H1 (cell line): Measurements from ENCODE around the gene TMEM114. TPM values are rescaled to one million over a fixed set of nuclear protein-coding genes. Genes with fewer than 3 reads are reported as not detected.

Experiments used
- CTCF ChIA-PET: fragments of 300-600 bp; sonication (Branson Sonifier 250); formaldehyde crosslinking; loops from one replicate; lab custom pipeline; 2021; ENCODE audit not compliant: partially characterized antibody; lab: Charles Lee
- POLR2A ChIA-PET: fragments of 300-600 bp; sonication (Branson Sonifier 250); formaldehyde crosslinking; loops from one replicate; lab custom pipeline; 2021; ENCODE audit warnings: inconsistent platforms; ENCODE audit not compliant: partially characterized antibody; lab: Charles Lee
- DNase-seq, 2 experiments: peaks; one replicate each; pipeline versions ENCODE4 v3.0.0 to v3.0.0-alpha.2; 2010 to 2022; ENCODE audit warnings: low spot score in 2 of 2, low read depth in 1 of 2, mixed read lengths in 1 of 2
- FAIRE-seq: peaks from 2 replicates; lab custom pipeline; 2011; peaks lifted over from hg19 to GRCh38; lab: Jason Lieb, UNC
- H2AFZ ChIP-seq: 2 replicates; pipeline ENCODE4 v1.8.1; 2012; ENCODE audit warnings: low read length, inconsistent platforms
- H2AK5ac ChIP-seq: 2 replicates; pipeline ENCODE4 v1.6.1; 2013; ENCODE audit warnings: low read depth, low read length
- H2BK120ac ChIP-seq: replicated peaks from 2 replicates; pipeline ENCODE3; 2013; ENCODE audit warnings: low read depth, low read length, inconsistent platforms
- H2BK12ac ChIP-seq: 2 replicates; pipeline ENCODE4 v1.6.1; 2013; ENCODE audit warnings: low read depth, low read length
- H2BK15ac ChIP-seq: 2 replicates; pipeline ENCODE4 v1.6.1; 2013; ENCODE audit warnings: low read length
- H2BK20ac ChIP-seq: 2 replicates; pipeline ENCODE4 v1.6.1; 2013; ENCODE audit warnings: low read length
- H2BK5ac ChIP-seq: 2 replicates; pipeline ENCODE4 v1.6.1; 2013; ENCODE audit warnings: low read depth, low read length
- H3K14ac ChIP-seq: 2 replicates; pipeline ENCODE4 v1.6.1; 2013; ENCODE audit warnings: inconsistent platforms; ENCODE audit not compliant: insufficient read length
- H3K18ac ChIP-seq: 2 replicates; pipeline ENCODE4 v1.6.1; 2013; ENCODE audit warnings: low read length; ENCODE audit errors: extremely low read depth
- H3K23ac ChIP-seq: 2 replicates; pipeline ENCODE4 v1.6.1; 2013; ENCODE audit warnings: inconsistent platforms; ENCODE audit not compliant: insufficient read length
- H3K23me2 ChIP-seq: 2 replicates; pipeline ENCODE4 v1.6.1; 2013; ENCODE audit warnings: low read depth, low read length
- H3K27ac ChIP-seq: 2 replicates; pipeline ENCODE4 v1.6.1; 2011; ENCODE audit warnings: low read depth, low read length, inconsistent platforms
- H3K27me3 ChIP-seq, 4 experiments: replicated peaks in 1 of 4; 1 replicate in 1 of 4; 2 replicates in 3 of 4; pipeline versions ENCODE4 v1.6.1 to v1.8.1; 2011 to 2013; ENCODE audit warnings: low read length in 3 of 4, mild to moderate bottlenecking in 3 of 4, inconsistent platforms in 2 of 4, mixed read lengths in 2 of 4, moderate library complexity in 1 of 4; ENCODE audit not compliant: control insufficient read depth in 3 of 4, insufficient read depth in 3 of 4; ENCODE audit errors: extremely low read depth in 1 of 4
- H3K36me3 ChIP-seq, 4 experiments: 2 replicates each; pipeline versions ENCODE4 v1.6.1 to v1.8.1; 2011 to 2013; ENCODE audit warnings: mild to moderate bottlenecking in 4 of 4, low read length in 3 of 4, moderate library complexity in 2 of 4, control low read depth in 1 of 4, inconsistent platforms in 1 of 4; ENCODE audit not compliant: insufficient read depth in 4 of 4, control insufficient read depth in 2 of 4
- H3K4ac ChIP-seq: replicated peaks from 2 replicates; pipeline ENCODE3; 2013; ENCODE audit warnings: low read length, low read depth, mixed read lengths, inconsistent platforms; ENCODE audit not compliant: insufficient read length
- H3K4me1 ChIP-seq, 4 experiments: replicated peaks in 1 of 4; 1 replicate in 1 of 4; 2 replicates in 3 of 4; pipeline versions ENCODE4 v1.6.1 to v1.8.1; 2011 to 2013; ENCODE audit warnings: low read length in 3 of 4, inconsistent platforms in 2 of 4, mixed read lengths in 1 of 4; ENCODE audit not compliant: insufficient read depth in 4 of 4, control insufficient read depth in 3 of 4
- H3K4me2 ChIP-seq, 2 experiments: 2 replicates each; pipeline versions ENCODE4 v1.6.1 to v1.8.1; 2011 to 2013; ENCODE audit warnings: low read depth in 2 of 2, low read length in 2 of 2, control low read depth in 1 of 2, inconsistent platforms in 1 of 2, mild to moderate bottlenecking in 1 of 2; ENCODE audit not compliant: insufficient read depth in 1 of 2
- H3K4me3 ChIP-seq, 4 experiments: fragments of 200-600, 300-600 bp in 1 of 4; sonication (generic), shearing (Covaris generic), sonication (Bioruptor Twin) in 1 of 4; 2 replicates each; pipeline versions ENCODE4 v1.5.1 to v1.8.1; 2011 to 2016; ENCODE audit warnings: low read length in 4 of 4, low read depth in 3 of 4, control low read depth in 2 of 4, inconsistent platforms in 2 of 4, mild to moderate bottlenecking in 2 of 4, mixed read lengths in 1 of 4, moderate library complexity in 1 of 4; ENCODE audit not compliant: insufficient read depth in 2 of 4; ENCODE audit errors: extremely low read depth in 1 of 4
- H3K56ac ChIP-seq: replicated peaks from 2 replicates; pipeline ENCODE3; 2013; ENCODE audit warnings: low read depth, mild to moderate bottlenecking, mixed read lengths, low read length, inconsistent platforms; ENCODE audit not compliant: insufficient read length
- H3K79me1 ChIP-seq: 2 replicates; pipeline ENCODE4 v1.6.1; 2013; ENCODE audit warnings: low read depth, low read length, control low read depth
- H3K79me2 ChIP-seq, 2 experiments: 2 replicates each; pipeline versions ENCODE4 v1.6.1 to v1.8.1; 2012 to 2013; ENCODE audit warnings: low read length in 2 of 2, mild to moderate bottlenecking in 2 of 2, inconsistent platforms in 1 of 2; ENCODE audit not compliant: insufficient read depth in 2 of 2, control insufficient read depth in 1 of 2
- H3K9ac ChIP-seq, 4 experiments: replicated peaks in 1 of 4; 1 replicate in 1 of 4; 2 replicates in 3 of 4; pipeline versions ENCODE4 v1.6.1 to v1.8.1; 2011 to 2013; ENCODE audit warnings: low read depth in 3 of 4, low read length in 3 of 4, control low read depth in 2 of 4, mild to moderate bottlenecking in 2 of 4, moderate library complexity in 2 of 4, inconsistent platforms in 1 of 4; ENCODE audit errors: extremely low read depth in 1 of 4
- H3K9me3 ChIP-seq, 2 experiments: 2 replicates each; pipeline versions ENCODE4 v1.6.1 to v1.8.1; 2012 to 2013; ENCODE audit warnings: mild to moderate bottlenecking in 2 of 2, moderate library complexity in 2 of 2, control low read depth in 1 of 2, inconsistent platforms in 1 of 2, low read depth in 1 of 2, low read length in 1 of 2, mixed read lengths in 1 of 2; ENCODE audit not compliant: insufficient read depth in 2 of 2
- H4K20me1 ChIP-seq, 2 experiments: replicated peaks in 1 of 2; 2 replicates each; pipeline versions ENCODE3 to v1.8.1; 2011 to 2013; ENCODE audit warnings: inconsistent platforms in 2 of 2, low read length in 2 of 2, mild to moderate bottlenecking in 1 of 2; ENCODE audit not compliant: insufficient read depth in 2 of 2, control insufficient read depth in 1 of 2
- H4K5ac ChIP-seq: 2 replicates; pipeline ENCODE4 v1.6.1; 2013; ENCODE audit warnings: low read length, low read depth, mixed read lengths, inconsistent platforms; ENCODE audit not compliant: insufficient read length
- H4K8ac ChIP-seq: 2 replicates; pipeline ENCODE4 v1.8.0; 2013; ENCODE audit warnings: mild to moderate bottlenecking, moderate library complexity, low read length, inconsistent platforms; ENCODE audit not compliant: insufficient read depth; ENCODE audit errors: extremely low read depth
- H4K91ac ChIP-seq: replicated peaks from 2 replicates; pipeline ENCODE3; 2013; ENCODE audit warnings: low read length, mixed read lengths, inconsistent platforms; ENCODE audit not compliant: insufficient read length
- CEBPB ChIP-seq: IDR thresholded peaks from 2 replicates; pipeline ENCODE4 v1.6.1; 2012; ENCODE audit warnings: low read depth, low read length
- KDM4A ChIP-seq: IDR thresholded peaks from one replicate; pipeline ENCODE4 v1.7.1; 2012; ENCODE audit warnings: low read depth, mild to moderate bottlenecking, moderate library complexity, low read length, inconsistent platforms; ENCODE audit not compliant: severe bottlenecking
- NANOG ChIP-seq: IDR thresholded peaks from 2 replicates; pipeline ENCODE4 v1.6.1; 2011; ENCODE audit warnings: low read length, low read depth, mild to moderate bottlenecking, inconsistent platforms; ENCODE audit not compliant: insufficient read depth, poor library complexity, severe bottlenecking
- RAD21 ChIP-seq, 2 experiments: IDR thresholded peaks in 1 of 2; conservative IDR thresholded peaks in 1 of 2; 2 replicates each; pipeline ENCODE4 v1.6.1; 2011; ENCODE audit warnings: low read depth in 2 of 2, low read length in 2 of 2, improper control_type of control experiment in 1 of 2, inconsistent platforms in 1 of 2, mild to moderate bottlenecking in 1 of 2, moderate library complexity in 1 of 2
- SIX5 ChIP-seq: IDR thresholded peaks from 2 replicates; pipeline ENCODE4 v1.6.1; 2011; ENCODE audit warnings: mild to moderate bottlenecking, low read depth, low read length
- WGBS, 2 experiments: shearing (Covaris generic) in 1 of 2; methylation state at CpG; one replicate each; pipeline versions ENCODE4 v1.1.6 to v1.1.7; 2013 to 2015; ENCODE audit warnings: low lambda C conversion rate in 2 of 2, mixed read lengths in 2 of 2, inconsistent platforms in 1 of 2, low coverage in 1 of 2, missing lambda C conversion rate in 1 of 2; ENCODE audit not compliant: insufficient replicate concordance in 2 of 2, insufficient coverage in 1 of 2, insufficient read length in 1 of 2; ENCODE audit errors: extremely low coverage in 1 of 2, missing lambda C conversion rate in 1 of 2; 5-methylcytosine and 5-hydroxymethylcytosine counted together
- polyA plus RNA-seq, 7 experiments: library from polyadenylated mRNA; depleted of rRNA in 3 of 7; stranded (reverse) in 5 of 7; unstranded in 2 of 7; fragments of >200 nt in 5 of 7; fragments of 200-250 nt in 2 of 7; gene quantifications; 1 replicate in 5 of 7; 2 replicates in 1 of 7; 4 replicates in 1 of 7; pipeline versions ENCODE4 v1.2.1 to v1.2.3, GENCODE V29; 2011 to 2013; ENCODE audit warnings: missing spikeins in 2 of 7, mixed read lengths in 2 of 7
- total RNA-seq: library from RNA; stranded (reverse); fragmentation: NEBNext Ultra II Directional; extraction: Animal tissue kit (Norgen Biotek cat#: 25700); gene quantifications from 2 replicates; pipeline ENCODE4 v1.2.1, GENCODE V29; 2021
- TF ChIP-seq, protein P1 (sequence below): IDR thresholded peaks from 2 replicates; pipeline ENCODE4 v1.6.1; 2011; ENCODE audit warnings: low read depth, mild to moderate bottlenecking, low read length; ENCODE audit not compliant: insufficient read depth

TMEM114 gene
- total and polyA plus RNA-seq, 2 of the 8 experiments (the other 6 are each of a cell fraction or from before 2014, with no cell fraction given): 1.6 to 2.9 TPM

DNA sequence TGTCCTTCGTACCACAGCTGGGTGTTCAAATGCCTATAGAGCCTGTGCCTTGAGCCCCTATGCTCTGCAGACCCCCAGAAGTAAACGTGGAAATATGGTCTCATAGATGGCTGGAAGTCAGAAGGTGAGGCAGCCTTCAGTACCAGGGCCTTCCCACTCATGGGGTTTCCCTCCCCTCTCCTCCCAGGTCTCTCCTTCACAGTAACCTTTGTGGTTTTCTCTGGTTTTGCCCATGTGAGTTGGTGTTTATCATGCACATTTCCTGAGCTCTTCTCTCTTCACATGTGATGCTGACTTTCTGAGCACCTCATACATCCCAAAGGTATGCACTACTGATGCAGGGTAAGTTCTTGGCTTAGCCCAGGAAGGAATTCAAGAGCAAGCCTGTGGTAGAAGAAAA lies 35.4 kb downstream of the TMEM114 start:
- Histone ChIP-seq H2AK5ac (no peak overlapping the region), H3K14ac (no peak overlapping the region), H3K23me2 (no peaks in the 10 kb centered on the region), H3K9me3 (no peaks in the 10 kb centered on the region), H3K27me3 (peaks cover 0 to 3% (median 2%) of the 10 kb centered on the region in 4 experiments; a peak in 5 of 7 replicates), H2BK15ac (0 out of 2 replicates have a peak overlapping the region, but pooled peaks have one; percentile 83), H3K27ac (no peak overlapping the region), H3K79me2 (no peaks in the 10 kb centered on the region), H4K5ac (no peak overlapping the region), H3K18ac (no peak overlapping the region), H3K56ac (no peak overlapping the region), H3K4ac (no peak overlapping the region), H3K4me3 (no peak overlapping the region), H2BK5ac (no peak overlapping the region), H3K79me1 (no peaks in the 10 kb centered on the region), H3K4me2 (no peak overlapping the region), H2BK12ac (no peak overlapping the region), H3K36me3 (no peaks in the 10 kb centered on the region), H2AFZ (peak overlapping the region; percentile 29; the same call in 1 of the 2 replicates), H4K20me1 (no peaks in the 10 kb centered on the region), H2BK120ac (no peak overlapping the region), H2BK20ac (no peak overlapping the region), H3K4me1 (peaks cover 0 to 5% (median 3%) of the 10 kb centered on the region in 4 experiments; a peak in 6 of 7 replicates), H4K91ac (no peak overlapping the region), H4K8ac (no peak overlapping the region), H3K23ac (no peak overlapping the region), H3K9ac (no peak overlapping the region)
- ChIA-PET POLR2A (no interaction called here), CTCF (interaction anchor here (0.6 kb wide), 1 partner anchor 1392 kb away, joined by 4 read pairs; no protein-coding TSS in a partner anchor)
- FAIRE-seq (no peak), DNase-seq (no peak)
- 83% methylated on average over 2 of the region's 2 CpGs; no CpG with 5 or more reads in 1 of the 2 experiments for WGBS, 2 experiments
- TF ChIP-seq NANOG: no peak
- TF ChIP-seq SIX5: no peak
- TF ChIP-seq, protein P1, sequence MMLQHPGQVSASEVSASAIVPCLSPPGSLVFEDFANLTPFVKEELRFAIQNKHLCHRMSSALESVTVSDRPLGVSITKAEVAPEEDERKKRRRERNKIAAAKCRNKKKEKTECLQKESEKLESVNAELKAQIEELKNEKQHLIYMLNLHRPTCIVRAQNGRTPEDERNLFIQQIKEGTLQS: no peak
- no peak for TF ChIP-seq RAD21 (IDR thresholded peaks at IDR 0.05 in 1 of 2, conservative IDR thresholded peaks at IDR 0.05 in 1 of 2; ENCODE audit: low read depth in 2 of 2, low read length in 2 of 2)
- TF ChIP-seq KDM4A: no peak
- no peak for TF ChIP-seq CEBPB
